Epithelial cell of esophagus (primary cell): Measurements from ENCODE around the gene SEC24D.

ENCODE experiments used
- DNase-seq: peaks from one replicate; pipeline ENCODE4 v3.0.0; 2010; ENCODE audit warnings: low read depth
- H3K4me3 ChIP-seq: 2 replicates; pipeline ENCODE4 v1.5.1; 2011; ENCODE audit warnings: mild to moderate bottlenecking, low read length, control low read depth
- CTCF ChIP-seq: IDR thresholded peaks from 2 replicates; pipeline ENCODE4 v1.5.1; 2011; ENCODE audit warnings: low read depth, mild to moderate bottlenecking, low read length, control low read depth, inconsistent platforms; ENCODE audit not compliant: insufficient read depth; ENCODE audit errors: missing control alignments

The SEC24D gene

GRCh38 chr4:118877797-118878196, 41.9 kb upstream of the SEC24D start:
- no peak overlapping the region for H3K4me3 ChIP-seq
- DNase-seq = no peak
- TF ChIP-seq CTCF = no peak

GRCh38 chr4:118872181-118872580, 36.3 kb upstream of the SEC24D start:
- no peak overlapping the region for H3K4me3 ChIP-seq
- DNase-seq = peak; percentile 53
- TF ChIP-seq CTCF = no peak

- TF ChIP-seq CTCF = no peak
- peak; percentile 52 for DNase-seq
- no peak overlapping the region for H3K4me3 ChIP-seq
These were observed 33.9 kb upstream of the SEC24D start for GRCh38 chr4:118869808-118870342.

GRCh38 chr4:118867311-118868067, 31.6 kb upstream of the SEC24D start:
- no peak overlapping the region for H3K4me3 ChIP-seq
- no peak for TF ChIP-seq CTCF
- DNase-seq = no peak

GRCh38 chr4:118866442-118866841, 30.5 kb upstream of the SEC24D start:
- H3K4me3 ChIP-seq = no peak overlapping the region
- no peak for TF ChIP-seq CTCF
- DNase-seq = no peak

GRCh38 chr4:118865091-118865708, 29.3 kb upstream of the SEC24D start:
- peak; percentile 87 for DNase-seq
- H3K4me3 ChIP-seq = no peak overlapping the region
- TF ChIP-seq CTCF = peak; percentile 93

- H3K4me3 ChIP-seq = no peak overlapping the region
- TF ChIP-seq CTCF = no peak
- DNase-seq = no peak
These were observed 22.9 kb upstream of the SEC24D start for GRCh38 chr4:118858779-118859178.
